Omental fat pad (tissue), 4 donors: Measurements from ENCODE around the gene GRM7. TPM values are rescaled to one million over a fixed set of nuclear protein-coding genes. Genes with fewer than 3 reads are reported as not detected.

Source experiments
- ATAC-seq: fragments of 150-250 bp; one replicate; pipeline ENCODE4 v1.9.1; 2016; ENCODE audit warnings: mild to moderate bottlenecking, moderate library complexity; ENCODE audit not compliant: low FRiP score
- DNase-seq: peaks from one replicate; pipeline ENCODE4 v3.0.0-alpha.2; 2019; ENCODE audit warnings: low spot score
- CTCF ChIP-seq, 3 donors: fragments of 450-650 bp; IDR thresholded peaks; one replicate each; pipeline ENCODE4 v1.5.1; 2016 to 2017; ENCODE audit warnings: antibody characterized with exemption in 3 of 3, mild to moderate bottlenecking in 3 of 3, moderate library complexity in 2 of 3
- total RNA-seq, 4 donors: library from RNA; depleted of rRNA; stranded (reverse); fragments of >200 nt; gene quantifications; one replicate each; pipeline ENCODE4 v1.1.0, GENCODE V29; 2016

Gene GRM7
- total RNA-seq, 4 donors from 2014 or later, result 0.12 to 0.82 (median 0.28) TPM; not detected in 1

- ATAC-seq, result no peak
- no peak for DNase-seq
- TF ChIP-seq CTCF (IDR thresholded peaks at IDR 0.05), result no peak
Observed at GRCh38 chr3:7752005-7752404, 891.1 kb downstream of the GRM7 start.

- no peak for ATAC-seq
- no peak for DNase-seq
- no peak for TF ChIP-seq CTCF (IDR thresholded peaks at IDR 0.05)
Observed at GRCh38 chr3:7754653-7755441, 893.9 kb downstream of the GRM7 start.

- DNase-seq (no peak), ATAC-seq (no peak)
- TF ChIP-seq CTCF (IDR thresholded peaks at IDR 0.05), result no peak
Observed at GRCh38 chr3:7759630-7760029, 898.7 kb downstream of the GRM7 start.

- ATAC-seq, result no peak
- no peak for DNase-seq
- TF ChIP-seq CTCF (IDR thresholded peaks at IDR 0.05), result no peak
Observed at GRCh38 chr3:7760718-7761117, 899.8 kb downstream of the GRM7 start.

- TF ChIP-seq CTCF (IDR thresholded peaks at IDR 0.05), result no peak
- no peak for ATAC-seq
- DNase-seq, result no peak
Observed at GRCh38 chr3:7764115-7764514, 903.2 kb downstream of the GRM7 start.

GRCh38 chr3:7766530-7766929 lies 905.6 kb downstream of the GRM7 start:
- DNase-seq (no peak), ATAC-seq (no peak)
- TF ChIP-seq CTCF (IDR thresholded peaks at IDR 0.05), result no peak

- DNase-seq (no peak), ATAC-seq (no peak)
- no peak for TF ChIP-seq CTCF (IDR thresholded peaks at IDR 0.05)
Observed at GRCh38 chr3:7779331-7779730, 918.4 kb downstream of the GRM7 start.
